ENCODE results near the gene VSTM4. TPM values are rescaled to one million over a fixed set of nuclear protein-coding genes. Genes with fewer than 3 reads are reported as not detected.

VSTM4 gene
- polyA plus RNA-seq, 1 donor (not counting 4 experiments of a cell fraction or from before 2014, with no cell fraction given): not detected

DNA sequence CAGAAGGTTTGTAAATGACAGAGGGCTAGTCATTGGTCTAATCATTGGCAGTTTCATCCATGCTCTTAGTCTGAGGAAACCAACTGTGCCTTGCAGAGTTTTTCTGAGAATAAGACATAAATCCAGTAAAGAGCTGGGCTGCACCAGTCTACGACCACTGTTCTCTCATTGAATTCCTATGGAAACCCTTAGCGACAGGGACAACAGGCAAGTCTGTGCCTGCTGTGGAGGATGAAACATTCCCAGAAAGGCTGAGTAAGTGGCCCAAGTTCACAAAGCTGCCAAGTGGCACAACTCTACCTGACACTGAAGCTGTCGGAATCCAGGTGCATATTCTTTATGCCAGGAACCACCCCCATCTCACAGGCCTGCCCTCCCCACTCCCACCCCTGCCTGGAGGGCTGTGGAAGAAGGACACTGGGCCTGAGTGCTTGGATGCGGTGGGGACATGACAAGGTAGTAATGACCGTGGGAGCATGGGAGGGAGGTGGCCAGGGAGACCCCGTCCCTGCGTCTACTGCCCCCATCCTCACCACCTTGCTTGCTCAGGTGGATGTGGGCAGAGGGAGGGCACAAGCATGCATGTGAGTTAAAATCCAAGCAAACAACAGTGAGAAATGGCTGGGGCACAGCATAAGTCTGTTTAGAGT is 58.0 kb downstream of the VSTM4 start:
- dilution Hi-C loops (cut with MboI; ENCODE audit: extremely low pct_ligation_motif_present, low sequenced_read_pairs): no loop called here
- TF ChIP-seq EZH2 (IDR thresholded peaks at IDR 0.05; ENCODE audit: low read length): no peak
- TF ChIP-seq, protein P1, sequence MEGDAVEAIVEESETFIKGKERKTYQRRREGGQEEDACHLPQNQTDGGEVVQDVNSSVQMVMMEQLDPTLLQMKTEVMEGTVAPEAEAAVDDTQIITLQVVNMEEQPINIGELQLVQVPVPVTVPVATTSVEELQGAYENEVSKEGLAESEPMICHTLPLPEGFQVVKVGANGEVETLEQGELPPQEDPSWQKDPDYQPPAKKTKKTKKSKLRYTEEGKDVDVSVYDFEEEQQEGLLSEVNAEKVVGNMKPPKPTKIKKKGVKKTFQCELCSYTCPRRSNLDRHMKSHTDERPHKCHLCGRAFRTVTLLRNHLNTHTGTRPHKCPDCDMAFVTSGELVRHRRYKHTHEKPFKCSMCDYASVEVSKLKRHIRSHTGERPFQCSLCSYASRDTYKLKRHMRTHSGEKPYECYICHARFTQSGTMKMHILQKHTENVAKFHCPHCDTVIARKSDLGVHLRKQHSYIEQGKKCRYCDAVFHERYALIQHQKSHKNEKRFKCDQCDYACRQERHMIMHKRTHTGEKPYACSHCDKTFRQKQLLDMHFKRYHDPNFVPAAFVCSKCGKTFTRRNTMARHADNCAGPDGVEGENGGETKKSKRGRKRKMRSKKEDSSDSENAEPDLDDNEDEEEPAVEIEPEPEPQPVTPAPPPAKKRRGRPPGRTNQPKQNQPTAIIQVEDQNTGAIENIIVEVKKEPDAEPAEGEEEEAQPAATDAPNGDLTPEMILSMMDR (optimal IDR thresholded peaks at IDR 0.05 in 1 of 3, IDR thresholded peaks at IDR 0.05 in 1 of 3, conservative IDR thresholded peaks at IDR 0.05 in 1 of 3; ENCODE audit: extremely low read depth in 1 of 3, insufficient read depth in 2 of 3, low read length in 3 of 3): no peak

DNA sequence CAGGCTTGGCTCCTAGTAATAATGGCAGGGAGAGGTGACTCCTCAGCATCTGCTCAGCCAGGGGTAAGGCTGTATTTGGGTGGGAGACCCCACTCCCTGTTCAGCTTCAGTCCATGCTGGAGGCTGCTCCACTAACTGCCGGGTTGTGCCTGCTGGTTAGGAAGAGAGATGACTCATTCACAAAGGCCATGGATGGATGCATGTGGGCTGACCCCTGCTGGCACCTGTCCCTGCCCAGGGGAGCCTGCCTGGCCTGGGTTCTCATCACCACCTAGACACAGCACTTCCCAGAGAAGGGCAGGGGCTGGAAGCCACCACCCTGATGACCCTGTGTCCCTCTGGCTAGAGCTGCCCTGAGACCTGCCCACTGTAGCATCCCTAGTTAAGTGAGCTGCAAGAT is 59.0 kb downstream of the VSTM4 start:
- Histone ChIP-seq H3K27ac (ENCODE audit: control insufficient read depth, insufficient read depth, low read length) (no peak overlapping the region), H3K4me1 (ENCODE audit: control insufficient read depth, extremely low read depth, insufficient read depth, low read length) (no peaks in the 10 kb centered on the region), H3K36me3 (ENCODE audit: control insufficient read depth in 2 of 2, extremely low read depth in 1 of 2, insufficient read depth in 2 of 2, low read length in 2 of 2) (no peaks in the 10 kb centered on the region), H3K27me3 (ENCODE audit: control insufficient read depth, extremely low read depth, insufficient read depth, low read length) (peaks cover 3% of the 10 kb centered on the region), H3K4me2 (ENCODE audit: control insufficient read depth, extremely low read depth, insufficient read depth, low read depth, low read length) (no peak overlapping the region), H3K9me3 (ENCODE audit: control insufficient read depth, low read depth, low read length) (no peaks in the 10 kb centered on the region), H3K9me1 (ENCODE audit: control insufficient read depth, extremely low read depth, insufficient read depth, low read length) (no peaks in the 10 kb centered on the region), H3K79me2 (ENCODE audit: control insufficient read depth, insufficient read depth, low read length) (no peaks in the 10 kb centered on the region), H2AFZ (ENCODE audit: control insufficient read depth, low read length) (no peak overlapping the region), H3K4me3 (ENCODE audit: control insufficient read depth in 2 of 3, extremely low read depth in 1 of 3, insufficient read depth in 2 of 3, low read depth in 1 of 3, low read length in 3 of 3) (no peak overlapping the region), H3K9ac (ENCODE audit: control insufficient read depth, extremely low read depth, insufficient read depth, low read length) (no peak overlapping the region), H4K20me1 (ENCODE audit: control insufficient read depth, extremely low read depth, insufficient read depth, low read length) (no peaks in the 10 kb centered on the region)
- no peak for DNase-seq (ENCODE audit: low read depth, low spot score)
- FAIRE-seq: no peak
- dilution Hi-C loops (cut with MboI; ENCODE audit: extremely low pct_ligation_motif_present, low sequenced_read_pairs): no loop called here
- TF ChIP-seq, protein P1 (optimal IDR thresholded peaks at IDR 0.05 in 1 of 3, IDR thresholded peaks at IDR 0.05 in 1 of 3, conservative IDR thresholded peaks at IDR 0.05 in 1 of 3; ENCODE audit: extremely low read depth in 1 of 3, insufficient read depth in 2 of 3, low read length in 3 of 3): no peak
- no peak for TF ChIP-seq EZH2 (IDR thresholded peaks at IDR 0.05; ENCODE audit: low read length)

More for the DNA sequence above, 58.0 kb downstream of the VSTM4 start:
- Histone ChIP-seq H3K9me1 (ENCODE audit: control insufficient read depth, extremely low read depth, insufficient read depth, low read length) (no peaks in the 10 kb centered on the region), H3K27me3 (ENCODE audit: control insufficient read depth, extremely low read depth, insufficient read depth, low read length) (peaks cover 3% of the 10 kb centered on the region), H3K4me1 (ENCODE audit: control insufficient read depth, extremely low read depth, insufficient read depth, low read length) (no peaks in the 10 kb centered on the region), H3K9ac (ENCODE audit: control insufficient read depth, extremely low read depth, insufficient read depth, low read length) (no peak overlapping the region), H3K79me2 (ENCODE audit: control insufficient read depth, insufficient read depth, low read length) (no peaks in the 10 kb centered on the region), H3K27ac (ENCODE audit: control insufficient read depth, insufficient read depth, low read length) (no peak overlapping the region), H3K4me3 (ENCODE audit: control insufficient read depth in 2 of 3, extremely low read depth in 1 of 3, insufficient read depth in 2 of 3, low read depth in 1 of 3, low read length in 3 of 3) (no peak overlapping the region), H4K20me1 (ENCODE audit: control insufficient read depth, extremely low read depth, insufficient read depth, low read length) (no peaks in the 10 kb centered on the region), H2AFZ (ENCODE audit: control insufficient read depth, low read length) (no peak overlapping the region), H3K4me2 (ENCODE audit: control insufficient read depth, extremely low read depth, insufficient read depth, low read depth, low read length) (no peak overlapping the region), H3K9me3 (ENCODE audit: control insufficient read depth, low read depth, low read length) (no peaks in the 10 kb centered on the region), H3K36me3 (ENCODE audit: control insufficient read depth in 2 of 2, extremely low read depth in 1 of 2, insufficient read depth in 2 of 2, low read length in 2 of 2) (no peaks in the 10 kb centered on the region)
- no peak for DNase-seq (ENCODE audit: low read depth, low spot score)
- FAIRE-seq: no peak
